ENCODE data around the gene LOXHD1. TPM values are rescaled to one million over a fixed set of nuclear protein-coding genes. Genes with fewer than 3 reads are reported as not detected.

LOXHD1 gene
- total and polyA plus RNA-seq, 2 donors (not counting 1 experiment from before 2014, with no cell fraction given): not detected

DNA sequence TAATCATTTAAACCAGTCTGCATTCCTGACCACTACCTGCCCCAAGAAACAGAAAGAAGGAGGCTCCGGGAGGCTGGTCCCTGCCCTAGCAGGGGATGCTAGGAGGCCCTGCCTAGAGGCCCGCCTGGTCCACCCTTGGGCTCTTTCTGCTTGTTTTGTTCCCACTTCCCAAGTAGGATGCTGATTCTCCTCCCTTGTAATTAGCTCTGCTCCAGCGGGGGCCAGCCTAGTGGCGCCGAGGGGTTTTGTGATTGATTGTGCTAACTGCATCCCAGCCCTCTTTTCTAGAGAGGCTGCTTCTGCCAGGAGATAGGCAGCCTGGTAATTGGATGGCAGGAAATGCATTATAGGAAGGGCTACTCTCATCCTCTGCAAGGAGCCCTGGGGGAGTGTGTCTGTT lies 220.0 kb downstream of the LOXHD1 start:
- no peaks in the 10 kb centered on the region for H3K4me1 ChIP-seq (ENCODE audit: control insufficient read depth in 2 of 2, insufficient read depth in 2 of 2, low read length in 2 of 2)
- no peaks in the 10 kb centered on the region for H3K79me2 ChIP-seq (ENCODE audit: control insufficient read depth, insufficient read depth, low read length)
- no peak overlapping the region for H3K4me2 ChIP-seq (replicated peaks; ENCODE audit: low read depth, low read length, poor library complexity, severe bottlenecking)
- H3K36me3 ChIP-seq (replicated peaks in 1 of 2; ENCODE audit: control extremely low read depth in 1 of 2, control insufficient read depth in 1 of 2, extremely low read depth in 1 of 2, insufficient read depth in 2 of 2, low read length in 1 of 2): no peaks in the 10 kb centered on the region
- POLR2A ChIA-PET: no interaction called here
- no peaks in the 10 kb centered on the region for H4K20me1 ChIP-seq (ENCODE audit: control insufficient read depth, insufficient read depth, low read length, poor library complexity, severe bottlenecking)
- Mint-ChIP-seq H3K9me3 (ENCODE audit: insufficient read depth) (no peaks in the 10 kb centered on the region), H3K27ac (no peak overlapping the region), H3K4me1 (no peaks in the 10 kb centered on the region), H3K27me3 (peaks cover 18% of the 10 kb centered on the region), H3K4me3 (no peak overlapping the region)
- WGBS (ENCODE audit: insufficient coverage): 95% methylated on average over 4 of the region's 5 CpGs
- DNase-seq (no peak), ATAC-seq (ENCODE audit: low read depth) (no peak)
- no peak overlapping the region for H3K9ac ChIP-seq (ENCODE audit: low read length)
- H3K9me3 ChIP-seq (ENCODE audit: control extremely low read depth in 1 of 3, control insufficient read depth in 2 of 3, insufficient read depth in 1 of 3, low read length in 2 of 3): no peaks in the 10 kb centered on the region
- no peak overlapping the region for H3K4me3 ChIP-seq (ENCODE audit: control extremely low read depth in 1 of 5, extremely low read depth in 1 of 5, insufficient read depth in 1 of 5, low read depth in 2 of 5, low read length in 4 of 5)
- intact Hi-C loops (cut with micrococcal nuclease): no loop called here
- H3K27ac ChIP-seq (ENCODE audit: low read length in 2 of 2): no peak overlapping the region
- no peak for TF ChIP-seq EZH2 (IDR thresholded peaks at IDR 0.05; ENCODE audit: borderline replicate concordance, insufficient read depth, low read depth, low read length, poor library complexity, severe bottlenecking)
- TF ChIP-seq, protein P1, sequence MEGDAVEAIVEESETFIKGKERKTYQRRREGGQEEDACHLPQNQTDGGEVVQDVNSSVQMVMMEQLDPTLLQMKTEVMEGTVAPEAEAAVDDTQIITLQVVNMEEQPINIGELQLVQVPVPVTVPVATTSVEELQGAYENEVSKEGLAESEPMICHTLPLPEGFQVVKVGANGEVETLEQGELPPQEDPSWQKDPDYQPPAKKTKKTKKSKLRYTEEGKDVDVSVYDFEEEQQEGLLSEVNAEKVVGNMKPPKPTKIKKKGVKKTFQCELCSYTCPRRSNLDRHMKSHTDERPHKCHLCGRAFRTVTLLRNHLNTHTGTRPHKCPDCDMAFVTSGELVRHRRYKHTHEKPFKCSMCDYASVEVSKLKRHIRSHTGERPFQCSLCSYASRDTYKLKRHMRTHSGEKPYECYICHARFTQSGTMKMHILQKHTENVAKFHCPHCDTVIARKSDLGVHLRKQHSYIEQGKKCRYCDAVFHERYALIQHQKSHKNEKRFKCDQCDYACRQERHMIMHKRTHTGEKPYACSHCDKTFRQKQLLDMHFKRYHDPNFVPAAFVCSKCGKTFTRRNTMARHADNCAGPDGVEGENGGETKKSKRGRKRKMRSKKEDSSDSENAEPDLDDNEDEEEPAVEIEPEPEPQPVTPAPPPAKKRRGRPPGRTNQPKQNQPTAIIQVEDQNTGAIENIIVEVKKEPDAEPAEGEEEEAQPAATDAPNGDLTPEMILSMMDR (IDR thresholded peaks at IDR 0.05): no peak
- CTCF ChIA-PET: no interaction called here
- H2AFZ ChIP-seq (ENCODE audit: insufficient read depth, low read depth, low read length, poor library complexity, severe bottlenecking): no peak overlapping the region
- peaks cover 0 to 15% (median 0%) of the 10 kb centered on the region in 4 experiments for H3K27me3 ChIP-seq (replicated peaks in 1 of 4; ENCODE audit: control extremely low read depth in 1 of 4, control insufficient read depth in 3 of 4, insufficient read depth in 4 of 4, low read length in 3 of 4)

GRCh38 chr18:46436621-46437020 lies 220.4 kb downstream of the LOXHD1 start:
- Histone ChIP-seq H3K9me3 (ENCODE audit: control extremely low read depth in 1 of 3, control insufficient read depth in 2 of 3, insufficient read depth in 1 of 3, low read length in 2 of 3) (no peaks in the 10 kb centered on the region), H3K27ac (ENCODE audit: low read length in 2 of 2) (no peak overlapping the region), H2AFZ (ENCODE audit: insufficient read depth, low read depth, low read length, poor library complexity, severe bottlenecking) (no peak overlapping the region), H3K4me2 (replicated peaks; ENCODE audit: low read depth, low read length, poor library complexity, severe bottlenecking) (no peak overlapping the region), H4K20me1 (ENCODE audit: control insufficient read depth, insufficient read depth, low read length, poor library complexity, severe bottlenecking) (no peaks in the 10 kb centered on the region), H3K4me3 (ENCODE audit: control extremely low read depth in 1 of 5, extremely low read depth in 1 of 5, insufficient read depth in 1 of 5, low read depth in 2 of 5, low read length in 4 of 5) (no peak overlapping the region), H3K36me3 (replicated peaks in 1 of 2; ENCODE audit: control extremely low read depth in 1 of 2, control insufficient read depth in 1 of 2, extremely low read depth in 1 of 2, insufficient read depth in 2 of 2, low read length in 1 of 2) (no peaks in the 10 kb centered on the region), H3K79me2 (ENCODE audit: control insufficient read depth, insufficient read depth, low read length) (no peaks in the 10 kb centered on the region), H3K9ac (ENCODE audit: low read length) (no peak overlapping the region), H3K4me1 (ENCODE audit: control insufficient read depth in 2 of 2, insufficient read depth in 2 of 2, low read length in 2 of 2) (no peaks in the 10 kb centered on the region), H3K27me3 (replicated peaks in 1 of 4; ENCODE audit: control extremely low read depth in 1 of 4, control insufficient read depth in 3 of 4, insufficient read depth in 4 of 4, low read length in 3 of 4) (peaks cover 0 to 15% (median 1%) of the 10 kb centered on the region in 4 experiments)
- H3K4me1 Mint-ChIP-seq: no peaks in the 10 kb centered on the region
- DNase-seq: no peak
- POLR2A ChIA-PET: no interaction called here
- H3K27ac Mint-ChIP-seq: no peak overlapping the region
- CTCF ChIA-PET: no interaction called here
- H3K4me3 Mint-ChIP-seq: no peak overlapping the region
- ATAC-seq (ENCODE audit: low read depth): no peak
- H3K27me3 Mint-ChIP-seq: peaks cover 23% of the 10 kb centered on the region
- TF ChIP-seq, protein P1 (IDR thresholded peaks at IDR 0.05): no peak
- no peak for TF ChIP-seq EZH2 (IDR thresholded peaks at IDR 0.05; ENCODE audit: borderline replicate concordance, insufficient read depth, low read depth, low read length, poor library complexity, severe bottlenecking)
- no CpG with 5 or more reads among the region's 2 CpGs for WGBS (ENCODE audit: insufficient coverage)
- H3K9me3 Mint-ChIP-seq (ENCODE audit: insufficient read depth): no peaks in the 10 kb centered on the region
- intact Hi-C loops (cut with micrococcal nuclease): no loop called here

All from B cell (primary cell).